HepG2 (cell line): ENCODE data around the gene STK17A. TPM values are rescaled to one million over a fixed set of nuclear protein-coding genes. Genes with fewer than 3 reads are reported as not detected.
A peak's percentile ranks its signal among the peaks of the same experiment; 100 is the strongest.

Source experiments
- NFIC ChIP-seq: IDR thresholded peaks from 2 replicates; pipeline ENCODE4 v1.6.1; 2012; ENCODE audit warnings: mild to moderate bottlenecking, low read length, inconsistent platforms
- REPIN1 ChIP-seq: sonication (generic); formaldehyde crosslinking; IDR thresholded peaks from 2 replicates; pipeline ENCODE4 v1.8.0; 2022; ENCODE audit warnings: missing genetic modification reagents, low read depth, mild to moderate bottlenecking, borderline replicate concordance
- SKI ChIP-seq: fragments of 450-650 bp; IDR thresholded peaks from one replicate; pipeline ENCODE4 v1.6.1; 2018; ENCODE audit warnings: mild to moderate bottlenecking; ENCODE audit not compliant: partially characterized antibody
- THRA ChIP-seq: sonication (generic); formaldehyde crosslinking; IDR thresholded peaks from 2 replicates; pipeline ENCODE4 v1.4.0; 2020; ENCODE audit warnings: missing genetic modification reagents, borderline replicate concordance
- ZBED4 ChIP-seq: sonication (generic); formaldehyde crosslinking; IDR thresholded peaks from 2 replicates; pipeline ENCODE4 v1.4.0; 2020; ENCODE audit warnings: missing genetic modification reagents, borderline replicate concordance
- ZFP41 ChIP-seq: sonication (generic); formaldehyde crosslinking; IDR thresholded peaks from 2 replicates; pipeline ENCODE4 v1.4.0; 2020; ENCODE audit warnings: mild to moderate bottlenecking, missing genetic modification reagents, borderline replicate concordance
- ZNF414 ChIP-seq: sonication (generic); formaldehyde crosslinking; IDR thresholded peaks from 2 replicates; pipeline ENCODE4 v1.5.0; 2020; ENCODE audit warnings: missing genetic modification reagents
- ZNF609 ChIP-seq: sonication (generic); formaldehyde crosslinking; IDR thresholded peaks from 2 replicates; pipeline ENCODE4 v1.4.0; 2020; ENCODE audit warnings: mild to moderate bottlenecking, missing genetic modification reagents, borderline replicate concordance
- polyA plus RNA-seq, 8 experiments: library from polyadenylated mRNA; depleted of rRNA in 3 of 8; stranded (reverse) in 7 of 8; unstranded in 1 of 8; fragments of >200 nt; fragmentation: Illumina TruSeq in 4 of 8; extraction: Trizol in 4 of 8; gene quantifications; 2 replicates each; pipeline versions ENCODE4 v1.2.1 to v1.2.3, GENCODE V29; 2011 to 2016; ENCODE audit warnings: low read depth in 4 of 8, missing spikeins in 1 of 8, mixed read lengths in 1 of 8; ENCODE audit not compliant: insufficient read depth in 1 of 8
- total RNA-seq, 5 experiments: library from RNA; depleted of rRNA; stranded (reverse); fragments of >200 nt; fragmentation: Illumina TruSeq; extraction: Trizol; gene quantifications; 2 replicates each; pipeline ENCODE4 v1.2.3, GENCODE V29; 2016; ENCODE audit warnings: low read depth in 1 of 5
- TF ChIP-seq, protein P1 (sequence below): sonication (generic); formaldehyde crosslinking; IDR thresholded peaks from 2 replicates; pipeline ENCODE4 v1.5.0; 2020; ENCODE audit warnings: missing genetic modification reagents
- TF ChIP-seq, protein P2 (sequence below): sonication (generic); formaldehyde crosslinking; IDR thresholded peaks from 2 replicates; pipeline ENCODE4 v1.9.0; 2021; ENCODE audit warnings: missing genetic modification reagents, borderline replicate concordance

STK17A gene
- total and polyA plus RNA-seq, 2 of the 13 experiments (the other 11 are each of a cell fraction or from before 2014, with no cell fraction given), result 18.6 to 24.3 TPM

GRCh38 chr7:43639858-43640491 lies 57.1 kb downstream of the STK17A start (continued):
- peak; percentile 37; the same call in 1 of the 2 replicates for TF ChIP-seq ZNF414
- peak; percentile 58 for TF ChIP-seq SKI
- TF ChIP-seq NFIC, result peak; percentile 92
- TF ChIP-seq, protein P1, sequence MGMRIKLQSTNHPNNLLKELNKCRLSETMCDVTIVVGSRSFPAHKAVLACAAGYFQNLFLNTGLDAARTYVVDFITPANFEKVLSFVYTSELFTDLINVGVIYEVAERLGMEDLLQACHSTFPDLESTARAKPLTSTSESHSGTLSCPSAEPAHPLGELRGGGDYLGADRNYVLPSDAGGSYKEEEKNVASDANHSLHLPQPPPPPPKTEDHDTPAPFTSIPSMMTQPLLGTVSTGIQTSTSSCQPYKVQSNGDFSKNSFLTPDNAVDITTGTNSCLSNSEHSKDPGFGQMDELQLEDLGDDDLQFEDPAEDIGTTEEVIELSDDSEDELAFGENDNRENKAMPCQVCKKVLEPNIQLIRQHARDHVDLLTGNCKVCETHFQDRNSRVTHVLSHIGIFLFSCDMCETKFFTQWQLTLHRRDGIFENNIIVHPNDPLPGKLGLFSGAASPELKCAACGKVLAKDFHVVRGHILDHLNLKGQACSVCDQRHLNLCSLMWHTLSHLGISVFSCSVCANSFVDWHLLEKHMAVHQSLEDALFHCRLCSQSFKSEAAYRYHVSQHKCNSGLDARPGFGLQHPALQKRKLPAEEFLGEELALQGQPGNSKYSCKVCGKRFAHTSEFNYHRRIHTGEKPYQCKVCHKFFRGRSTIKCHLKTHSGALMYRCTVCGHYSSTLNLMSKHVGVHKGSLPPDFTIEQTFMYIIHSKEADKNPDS (CRISPR knock-in tag), result no peak
- peak; percentile 61; the same call in 1 of the 2 replicates for TF ChIP-seq REPIN1
- peak; percentile 78; the same call in 1 of the 2 replicates for TF ChIP-seq THRA (CRISPR knock-in tag)
- TF ChIP-seq ZFP41 (CRISPR knock-in tag), result no peak
- peak; percentile 89 for TF ChIP-seq ZNF609 (CRISPR knock-in tag)
- TF ChIP-seq, protein P2, sequence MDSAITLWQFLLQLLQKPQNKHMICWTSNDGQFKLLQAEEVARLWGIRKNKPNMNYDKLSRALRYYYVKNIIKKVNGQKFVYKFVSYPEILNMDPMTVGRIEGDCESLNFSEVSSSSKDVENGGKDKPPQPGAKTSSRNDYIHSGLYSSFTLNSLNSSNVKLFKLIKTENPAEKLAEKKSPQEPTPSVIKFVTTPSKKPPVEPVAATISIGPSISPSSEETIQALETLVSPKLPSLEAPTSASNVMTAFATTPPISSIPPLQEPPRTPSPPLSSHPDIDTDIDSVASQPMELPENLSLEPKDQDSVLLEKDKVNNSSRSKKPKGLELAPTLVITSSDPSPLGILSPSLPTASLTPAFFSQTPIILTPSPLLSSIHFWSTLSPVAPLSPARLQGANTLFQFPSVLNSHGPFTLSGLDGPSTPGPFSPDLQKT (CRISPR knock-in tag), result no peak
- TF ChIP-seq ZBED4 (CRISPR knock-in tag), result no peak; the same call in 1 of the 2 replicates
